GM19351 (cell line): ENCODE data around the gene C15orf62.

ENCODE experiments used
- ATAC-seq: cut with Tn5 transposase; IDR thresholded peaks from one replicate; pipeline ENCODE4 v1.9.1; 2021; ENCODE audit warnings: mild to moderate bottlenecking, moderate library complexity; ENCODE audit not compliant: unreplicated experiment

Gene C15orf62

GRCh38 chr15:40775740-40776536 lies 6.2 kb downstream of the C15orf62 start:
- ATAC-seq, result no peak

- ATAC-seq, result no peak
Observed at GRCh38 chr15:40776537-40777141, 6.9 kb downstream of the C15orf62 start.

- peak; percentile 64 for ATAC-seq
Observed at GRCh38 chr15:40782609-40783227, 12.9 kb downstream of the C15orf62 start.

- ATAC-seq, result no peak
Observed at GRCh38 chr15:40785164-40785563, 15.4 kb downstream of the C15orf62 start.

GRCh38 chr15:40785814-40786213 lies 16.0 kb downstream of the C15orf62 start:
- ATAC-seq, result no peak

GRCh38 chr15:40787344-40787841 lies 17.6 kb downstream of the C15orf62 start:
- no peak for ATAC-seq

- no peak for ATAC-seq
Observed at GRCh38 chr15:40787991-40788390, 18.2 kb downstream of the C15orf62 start.

GRCh38 chr15:40789119-40789518 lies 19.3 kb downstream of the C15orf62 start:
- ATAC-seq, result no peak

GRCh38 chr15:40789999-40790398 lies 20.2 kb downstream of the C15orf62 start:
- no peak for ATAC-seq

GRCh38 chr15:40790718-40791117 lies 20.9 kb downstream of the C15orf62 start:
- ATAC-seq, result no peak

GRCh38 chr15:40792394-40792793 lies 22.6 kb downstream of the C15orf62 start:
- ATAC-seq, result no peak

GRCh38 chr15:40793216-40793989 lies 23.6 kb downstream of the C15orf62 start:
- ATAC-seq, result no peak

GRCh38 chr15:40796041-40796440 lies 26.3 kb downstream of the C15orf62 start:
- ATAC-seq, result no peak

GRCh38 chr15:40796512-40796911 lies 26.7 kb downstream of the C15orf62 start:
- ATAC-seq, result no peak

GRCh38 chr15:40799523-40799922 lies 29.7 kb downstream of the C15orf62 start:
- ATAC-seq, result no peak

- ATAC-seq, result no peak
Observed at GRCh38 chr15:40803076-40803475, 33.3 kb downstream of the C15orf62 start.

- no peak for ATAC-seq
Observed at GRCh38 chr15:40803688-40804087, 33.9 kb downstream of the C15orf62 start.

GRCh38 chr15:40806672-40807027 lies 36.9 kb downstream of the C15orf62 start:
- no peak for ATAC-seq

GRCh38 chr15:40807028-40807887 lies 37.5 kb downstream of the C15orf62 start, which contains the start of the genes DNAJC17 and ZFYVE19:
DNAJC17 (minus strand) TSS chr15:40807473; CDS start chr15:40807446, 27 bp downstream.
ZFYVE19 (plus strand) TSS chr15:40807089; CDS start chr15:40807590, 501 bp downstream.
- peak; percentile 92 for ATAC-seq

- no peak for ATAC-seq
Observed at GRCh38 chr15:40807888-40808461, 38.2 kb downstream of the C15orf62 start.
